Sigmoid colon (tissue), 4 donors: ENCODE results near the gene SETD7.

ENCODE experiments used
- EP300 ChIP-seq, 4 donors: sonication (generic); formaldehyde crosslinking; IDR thresholded peaks; one replicate each; pipeline ENCODE4 v1.6.1; 2017; ENCODE audit warnings: antibody characterized with exemption in 4 of 4
- POLR2AphosphoS5 ChIP-seq, 4 donors: sonication (generic); formaldehyde crosslinking; IDR thresholded peaks; one replicate each; pipeline ENCODE4 v1.6.1; 2017; ENCODE audit warnings: antibody characterized with exemption in 4 of 4
- TF ChIP-seq, protein P1 (sequence below), 4 experiments: fragments of 450-650 bp in 3 of 4; fragments of 200-600 bp in 1 of 4; IDR thresholded peaks; one replicate each; pipeline ENCODE4 v1.5.1; 2016 to 2019; ENCODE audit warnings: antibody characterized with exemption in 4 of 4, mild to moderate bottlenecking in 3 of 4, moderate library complexity in 2 of 4

- peak in 1 of 4 donors; percentile 29 for TF ChIP-seq EP300 (IDR thresholded peaks at IDR 0.05)
- TF ChIP-seq, protein P1, sequence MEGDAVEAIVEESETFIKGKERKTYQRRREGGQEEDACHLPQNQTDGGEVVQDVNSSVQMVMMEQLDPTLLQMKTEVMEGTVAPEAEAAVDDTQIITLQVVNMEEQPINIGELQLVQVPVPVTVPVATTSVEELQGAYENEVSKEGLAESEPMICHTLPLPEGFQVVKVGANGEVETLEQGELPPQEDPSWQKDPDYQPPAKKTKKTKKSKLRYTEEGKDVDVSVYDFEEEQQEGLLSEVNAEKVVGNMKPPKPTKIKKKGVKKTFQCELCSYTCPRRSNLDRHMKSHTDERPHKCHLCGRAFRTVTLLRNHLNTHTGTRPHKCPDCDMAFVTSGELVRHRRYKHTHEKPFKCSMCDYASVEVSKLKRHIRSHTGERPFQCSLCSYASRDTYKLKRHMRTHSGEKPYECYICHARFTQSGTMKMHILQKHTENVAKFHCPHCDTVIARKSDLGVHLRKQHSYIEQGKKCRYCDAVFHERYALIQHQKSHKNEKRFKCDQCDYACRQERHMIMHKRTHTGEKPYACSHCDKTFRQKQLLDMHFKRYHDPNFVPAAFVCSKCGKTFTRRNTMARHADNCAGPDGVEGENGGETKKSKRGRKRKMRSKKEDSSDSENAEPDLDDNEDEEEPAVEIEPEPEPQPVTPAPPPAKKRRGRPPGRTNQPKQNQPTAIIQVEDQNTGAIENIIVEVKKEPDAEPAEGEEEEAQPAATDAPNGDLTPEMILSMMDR (IDR thresholded peaks at IDR 0.05), result no peak
- peak; percentile 97 to 98 (median 98) for TF ChIP-seq POLR2AphosphoS5 (IDR thresholded peaks at IDR 0.05)
Measured at GRCh38 chr4:139454111-139455045, 101.6 kb downstream of the SETD7 start, which contains the start of gene RAB33B.
